NCI-H128 (cell line): ENCODE measurements around the gene PPFIA4.

Source experiments
- DNase-seq: peaks from one replicate; lab custom pipeline; 2025; ENCODE audit not compliant: unreplicated experiment; lab: John Stamatoyannopoulos, UW

PPFIA4 gene

DNA sequence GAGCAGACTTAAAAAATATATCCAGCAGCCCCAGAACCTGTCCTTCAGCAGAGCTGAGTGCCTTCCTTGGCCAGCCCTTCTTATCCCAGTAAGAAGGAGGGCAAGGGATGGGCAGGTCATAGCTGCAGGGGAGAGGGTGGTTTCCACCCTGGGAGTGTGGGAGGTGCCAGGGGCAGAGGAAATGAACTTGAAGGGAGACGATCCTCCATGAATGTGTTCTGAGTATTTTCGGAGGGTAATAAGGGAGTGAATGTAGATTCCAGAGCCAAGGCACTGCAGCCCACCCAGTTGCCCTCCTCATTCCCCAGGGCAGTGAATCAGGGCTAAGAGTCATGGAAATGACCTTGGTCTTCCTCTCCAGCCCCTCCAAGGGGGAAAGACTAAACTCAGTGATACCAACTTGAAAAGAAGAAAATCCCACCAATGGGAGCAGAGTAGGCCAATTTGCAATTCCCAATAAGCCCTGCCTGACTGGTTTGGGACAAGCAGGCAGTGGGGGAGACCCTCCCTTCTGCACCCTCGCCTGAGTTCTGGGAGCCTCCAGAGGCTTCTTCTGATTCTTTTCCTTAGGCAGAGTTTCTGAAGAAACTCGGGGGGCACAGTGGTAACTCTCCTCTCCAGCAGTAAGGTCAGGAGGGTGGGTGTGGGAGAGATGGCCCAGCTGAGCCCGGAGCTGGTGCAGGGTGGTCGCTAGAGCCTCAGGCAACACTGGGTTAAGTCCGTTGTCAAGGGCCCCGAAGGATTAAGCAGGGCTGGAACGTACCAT lies 55.4 kb downstream of the PPFIA4 start:
- DNase-seq: no peak

DNA sequence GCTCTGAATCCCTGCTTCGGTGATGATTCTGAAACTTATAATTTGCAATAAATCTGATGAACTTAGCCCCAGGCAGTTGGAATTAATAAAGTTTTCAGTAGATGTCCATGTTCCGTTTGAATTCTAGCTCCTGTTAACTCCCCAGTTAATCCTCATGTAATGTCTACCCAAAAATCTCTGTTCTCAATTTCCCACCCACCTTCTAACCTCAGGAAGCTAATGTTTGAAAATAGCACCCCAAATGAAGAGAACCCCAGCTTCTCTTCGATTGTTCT lies 55.9 kb downstream of the PPFIA4 start:
- DNase-seq: no peak

DNA sequence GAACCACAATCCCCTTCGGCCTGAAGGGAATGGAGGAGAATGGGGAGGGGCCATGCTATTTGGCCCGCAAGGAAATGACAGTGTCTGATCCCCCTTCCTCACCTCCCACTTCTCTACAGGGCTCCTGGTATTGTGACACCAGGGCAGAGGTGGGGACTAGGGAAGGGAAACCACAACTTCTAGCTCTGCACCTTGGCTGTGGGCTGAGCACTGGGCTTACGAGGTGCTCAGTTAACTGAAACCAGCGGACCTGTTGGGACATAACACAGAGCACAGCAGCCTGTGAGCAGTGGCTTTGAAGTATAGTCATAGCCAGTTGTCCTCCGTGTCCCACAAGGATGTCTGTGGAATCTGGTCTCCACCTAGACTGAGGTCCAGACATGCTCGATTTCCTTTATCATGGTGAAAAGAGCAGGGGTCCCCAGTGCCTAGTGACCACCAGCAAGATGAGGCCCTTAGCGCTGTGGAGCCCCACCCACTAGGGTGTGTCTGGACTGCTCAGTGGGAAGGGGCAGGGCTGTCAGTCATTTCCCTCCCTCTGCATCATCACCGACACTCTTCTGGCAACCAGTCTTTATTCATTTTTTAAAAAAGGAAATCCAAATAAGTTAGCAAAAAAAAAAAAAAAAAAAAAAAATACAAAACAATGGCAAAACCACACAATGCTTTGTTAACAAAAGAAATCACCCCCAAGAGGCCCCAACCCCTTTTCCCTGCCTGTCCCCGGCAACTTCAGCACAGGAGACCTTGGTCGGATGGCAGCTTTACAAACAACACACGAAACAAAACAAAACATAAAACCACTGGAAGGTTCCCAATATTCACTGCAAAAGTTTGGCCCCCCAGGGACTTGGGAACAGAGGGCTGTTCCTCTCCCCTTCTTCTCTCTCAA lies 56.5 kb downstream of the PPFIA4 start:
- no peak for DNase-seq

DNA sequence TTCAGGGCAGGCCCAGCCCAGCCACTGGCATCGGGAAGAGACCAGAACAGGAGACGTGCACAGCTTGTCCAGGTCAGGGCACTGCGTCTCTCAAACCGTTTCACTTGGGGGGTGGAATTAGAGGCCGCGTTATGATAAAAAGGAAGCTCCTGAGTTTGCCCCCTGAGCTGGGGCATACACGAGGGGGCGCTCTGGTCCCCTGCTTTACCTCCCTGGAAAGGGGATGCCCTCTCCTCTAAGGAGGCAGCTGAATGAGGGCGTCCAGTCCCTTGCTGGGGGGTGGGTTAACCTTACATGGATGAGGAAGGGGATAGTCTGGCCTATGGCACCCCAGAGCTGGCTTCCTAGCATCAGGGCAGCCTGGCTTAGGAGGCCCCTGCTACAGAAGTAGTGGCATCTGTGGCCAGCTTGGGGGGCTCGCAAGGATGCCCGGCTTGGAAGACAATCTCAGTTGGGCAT lies 57.2 kb downstream of the PPFIA4 start:
- no peak for DNase-seq

DNA sequence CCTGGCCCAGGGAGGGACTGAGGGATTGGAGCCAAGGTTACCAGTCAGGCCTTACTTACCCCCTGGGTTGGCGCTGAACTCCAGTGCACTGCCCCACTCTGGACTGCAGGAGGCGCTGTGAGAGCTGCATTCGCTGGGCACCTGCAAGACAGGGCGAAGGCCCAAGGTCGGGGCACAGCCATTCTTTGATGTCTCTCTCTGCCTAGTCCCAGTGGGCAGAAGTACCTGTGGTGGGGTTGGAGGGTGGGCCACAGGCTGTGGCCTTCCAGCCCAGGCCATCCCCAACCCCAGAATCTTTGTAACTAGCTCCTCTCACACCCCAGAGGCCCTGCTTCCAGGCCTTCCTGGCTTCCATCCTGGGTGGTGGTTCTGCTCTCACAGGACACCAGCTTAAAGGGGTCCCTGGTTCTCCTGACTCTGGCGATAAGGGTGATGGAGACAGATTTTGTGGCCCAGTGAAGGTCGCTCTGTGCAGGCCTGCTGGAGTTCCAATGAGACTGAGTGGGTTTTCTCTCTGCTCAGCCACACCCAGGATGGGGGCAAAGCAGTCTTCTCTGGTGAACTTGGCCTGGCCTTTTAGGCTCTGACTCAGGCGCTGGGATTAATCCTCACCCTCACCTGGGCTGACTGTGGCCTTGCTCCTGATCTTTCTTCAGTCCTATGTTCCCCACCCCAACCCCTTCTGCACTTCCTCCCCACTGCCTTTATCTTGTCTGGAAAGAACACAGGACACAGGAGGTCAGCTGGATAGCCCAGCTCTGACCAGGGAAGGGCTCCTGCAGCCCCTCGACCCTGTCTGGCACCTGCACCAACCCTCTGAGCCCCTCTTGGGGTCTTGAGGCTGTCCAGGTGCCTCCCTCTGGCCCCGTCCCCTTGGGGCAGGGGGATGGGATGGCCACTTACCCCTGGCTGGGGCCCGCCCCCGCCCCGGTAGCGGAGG lies 58.6 kb downstream of the PPFIA4 start:
- DNase-seq: no peak

DNA sequence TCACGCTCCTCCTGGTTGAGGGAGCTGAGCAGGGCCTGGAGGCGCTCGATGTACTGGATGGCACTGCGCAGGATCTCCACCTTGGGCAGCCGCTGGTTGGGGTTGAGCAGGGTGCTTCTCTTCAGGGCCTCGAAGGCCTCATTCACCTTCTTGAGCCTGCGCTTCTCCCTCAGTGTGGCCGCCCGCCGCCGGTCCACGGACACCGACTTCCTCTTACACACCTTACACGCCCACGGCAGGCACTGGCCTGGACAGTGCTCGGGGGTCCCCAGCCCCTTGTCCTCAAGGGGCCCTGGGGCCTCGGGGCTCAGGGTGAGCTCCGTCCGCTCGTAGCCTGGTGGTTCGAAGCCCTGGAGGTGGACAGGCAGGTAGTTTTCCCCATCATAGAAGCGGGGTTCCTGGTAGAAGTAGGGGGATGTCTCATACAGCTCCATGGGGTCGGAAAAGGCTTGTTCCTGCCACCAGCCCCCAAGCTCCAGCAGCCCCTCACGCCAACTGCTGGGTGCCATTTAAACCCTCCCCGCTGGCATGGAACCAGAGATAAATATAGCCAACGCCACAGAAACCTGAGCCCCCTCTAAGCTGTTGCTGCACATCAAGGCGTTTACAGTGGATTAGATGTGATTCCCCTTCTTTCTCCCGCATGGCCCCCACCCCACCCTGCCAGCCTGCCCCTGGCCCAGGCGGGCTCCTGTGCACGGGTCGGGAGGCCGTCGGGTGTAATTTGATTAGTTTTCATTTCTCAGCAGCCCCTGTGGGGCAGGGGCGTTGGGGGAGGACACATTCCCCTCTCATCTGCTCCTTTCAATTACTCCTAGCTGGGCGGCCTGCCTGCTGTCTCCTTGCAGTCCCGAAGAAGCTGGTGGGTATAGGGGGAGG lies 59.5 kb downstream of the PPFIA4 start, which contains the start of gene MYOG:
Gene MYOG, minus strand, starts transcription at position 485 of the 879 bp plus-strand sequence. Its CDS starts 51 bp downstream, at position 434.
- no peak for DNase-seq

DNA sequence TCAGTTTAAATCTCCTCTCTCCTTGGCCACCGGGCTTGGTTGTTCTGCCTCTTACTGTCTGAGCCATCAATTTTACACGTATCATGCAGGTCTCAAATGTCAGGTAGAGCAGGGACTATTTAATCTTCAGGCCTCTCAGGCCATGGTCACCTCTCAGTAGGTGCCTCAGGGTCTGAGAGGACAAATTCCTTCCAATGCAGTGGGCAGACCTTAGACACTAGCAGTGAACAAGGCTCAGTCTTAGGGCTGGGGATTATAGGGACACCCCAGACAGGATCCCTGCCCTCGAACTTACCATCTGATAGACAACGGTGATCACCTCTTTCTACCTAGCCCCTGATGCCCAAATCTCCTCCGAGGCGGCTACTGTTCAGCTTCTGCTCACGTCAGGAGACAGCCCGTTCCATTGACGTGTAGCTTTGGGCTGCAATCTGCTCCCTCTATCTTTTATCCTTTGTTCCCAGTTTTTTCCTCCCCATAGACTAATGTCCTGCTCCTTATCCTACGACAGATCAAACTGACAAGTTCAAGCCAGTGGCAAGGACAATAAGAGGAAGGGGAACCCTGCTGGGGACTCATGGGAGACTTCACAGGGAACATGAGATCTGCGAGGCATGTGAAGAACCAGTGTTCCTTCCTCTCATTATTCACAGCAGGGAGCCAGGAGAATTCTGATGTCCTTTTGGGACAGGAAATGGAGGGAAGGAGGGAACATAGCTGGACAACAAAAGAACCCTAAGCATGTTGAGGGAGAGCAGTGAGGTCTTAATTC lies 60.9 kb downstream of the PPFIA4 start:
- DNase-seq: no peak

DNA sequence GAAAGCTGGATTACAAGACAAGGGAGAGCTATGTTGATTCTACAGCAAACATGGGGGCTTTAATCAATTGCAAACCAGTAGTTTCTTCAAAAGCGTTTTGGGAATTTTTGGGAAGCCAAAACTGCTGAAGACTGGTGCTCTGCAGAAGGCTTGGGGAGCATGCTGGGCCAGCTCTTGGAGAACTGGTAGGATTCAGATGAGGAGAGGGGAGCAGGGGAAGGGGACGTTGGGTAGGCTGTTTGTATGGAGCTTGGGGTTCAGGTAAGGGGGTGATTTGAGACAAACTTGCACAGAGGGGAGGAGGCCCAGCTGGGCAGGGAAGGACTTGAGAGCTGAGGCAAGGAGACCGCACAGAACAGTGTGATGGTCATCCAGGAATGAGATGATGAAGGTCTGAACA lies 62.1 kb downstream of the PPFIA4 start:
- DNase-seq: no peak

DNA sequence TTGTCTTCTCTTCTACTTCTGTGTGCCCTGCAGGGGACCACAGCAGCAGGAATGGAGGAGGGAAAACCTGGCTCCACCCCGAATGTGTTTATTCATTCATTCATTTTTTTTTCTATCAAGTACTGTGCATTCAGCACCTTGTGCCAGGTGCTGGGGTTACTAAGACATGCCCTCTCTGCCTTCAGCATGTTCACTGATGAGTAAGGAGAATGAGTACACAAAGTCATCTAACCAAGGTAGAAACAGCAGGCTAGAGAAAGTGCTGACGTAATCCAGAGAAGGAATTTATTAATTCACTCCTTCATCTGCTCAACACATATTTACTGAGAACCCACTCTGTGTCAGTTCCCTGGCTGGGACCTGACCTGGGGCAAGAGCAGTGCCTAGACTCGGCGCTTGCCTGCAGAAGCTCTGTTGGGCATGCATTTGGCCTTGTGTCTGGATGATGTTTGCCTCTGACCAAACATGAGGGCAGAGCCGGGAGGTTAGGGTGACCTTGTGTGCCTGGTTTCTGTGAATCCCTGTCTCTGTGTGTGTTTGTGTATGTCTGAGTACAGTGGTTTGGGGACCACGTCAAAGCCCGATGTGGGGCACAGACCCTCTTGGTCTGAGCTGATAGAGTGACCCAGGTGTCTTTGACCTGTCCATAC lies 62.8 kb downstream of the PPFIA4 start:
- no peak for DNase-seq

DNA sequence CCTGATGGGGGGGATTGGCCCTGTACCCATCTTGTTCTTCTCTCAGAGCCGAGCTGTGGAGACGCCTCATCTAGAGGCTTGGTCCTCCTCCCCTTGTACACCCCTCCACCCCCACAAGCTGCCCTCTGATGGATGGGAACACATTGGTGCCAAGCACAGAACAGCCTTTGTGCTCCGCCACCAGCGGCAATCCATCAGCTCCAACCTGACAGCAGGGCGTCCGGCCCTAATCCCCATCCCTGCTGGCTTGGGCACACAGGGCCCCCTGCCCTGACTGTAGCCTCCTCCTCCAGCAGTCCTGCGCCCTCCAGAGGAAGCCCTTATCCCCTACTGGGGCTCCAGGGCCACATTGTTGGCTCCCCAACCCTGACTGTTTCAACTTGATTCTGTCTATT lies 63.4 kb downstream of the PPFIA4 start:
- no peak for DNase-seq

DNA sequence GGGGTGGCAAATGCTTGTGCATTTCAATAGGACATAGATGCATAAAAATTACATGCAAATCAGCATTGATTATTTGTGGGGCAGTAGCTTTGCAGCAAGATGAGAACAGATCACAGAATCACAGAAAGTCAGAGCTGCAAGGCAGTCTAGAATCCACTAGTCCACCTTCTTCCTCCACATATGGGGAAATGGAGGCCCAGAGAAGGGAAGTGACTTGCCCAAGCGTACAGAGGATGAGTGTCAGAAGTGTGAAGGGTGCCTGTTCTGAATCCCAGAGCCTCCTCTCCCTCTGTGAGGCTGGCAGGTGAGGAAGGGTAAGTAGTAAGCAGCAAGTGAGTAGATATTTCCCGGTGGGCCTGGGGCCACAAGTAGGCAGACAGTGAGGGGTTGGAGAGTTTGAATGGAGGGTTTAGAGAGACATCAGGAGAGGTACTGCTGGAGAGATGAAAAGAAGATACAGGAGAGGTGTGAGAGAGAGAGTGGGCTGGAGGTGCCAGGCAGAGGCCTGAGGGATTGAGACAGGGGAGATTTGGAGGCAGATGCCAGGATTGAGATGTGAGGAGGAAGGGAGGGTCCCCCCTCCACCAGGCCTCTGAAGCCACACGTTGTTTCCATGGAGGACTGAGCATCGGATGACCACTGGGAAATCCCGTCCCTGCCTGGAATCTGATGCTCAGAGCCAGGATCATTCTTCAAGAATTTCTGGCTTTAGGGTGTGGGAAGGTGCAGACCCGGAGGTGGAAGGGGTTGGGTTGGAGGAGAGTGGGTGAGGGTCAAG lies 64.3 kb downstream of the PPFIA4 start:
- no peak for DNase-seq

DNA sequence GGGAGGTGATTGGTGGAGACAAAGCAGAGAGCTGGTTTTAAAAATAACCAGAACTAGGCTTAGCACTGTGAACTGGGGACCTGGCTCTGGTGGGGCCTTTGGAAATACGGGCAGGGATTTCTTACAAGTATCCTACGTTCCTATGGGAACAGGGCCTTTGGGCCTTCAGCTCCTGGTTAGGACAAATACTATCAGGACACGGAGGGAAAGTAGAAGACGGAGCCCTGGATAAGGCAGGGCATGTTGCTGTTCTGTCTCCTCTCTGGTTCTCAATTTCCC lies 64.8 kb downstream of the PPFIA4 start:
- no peak for DNase-seq

DNA sequence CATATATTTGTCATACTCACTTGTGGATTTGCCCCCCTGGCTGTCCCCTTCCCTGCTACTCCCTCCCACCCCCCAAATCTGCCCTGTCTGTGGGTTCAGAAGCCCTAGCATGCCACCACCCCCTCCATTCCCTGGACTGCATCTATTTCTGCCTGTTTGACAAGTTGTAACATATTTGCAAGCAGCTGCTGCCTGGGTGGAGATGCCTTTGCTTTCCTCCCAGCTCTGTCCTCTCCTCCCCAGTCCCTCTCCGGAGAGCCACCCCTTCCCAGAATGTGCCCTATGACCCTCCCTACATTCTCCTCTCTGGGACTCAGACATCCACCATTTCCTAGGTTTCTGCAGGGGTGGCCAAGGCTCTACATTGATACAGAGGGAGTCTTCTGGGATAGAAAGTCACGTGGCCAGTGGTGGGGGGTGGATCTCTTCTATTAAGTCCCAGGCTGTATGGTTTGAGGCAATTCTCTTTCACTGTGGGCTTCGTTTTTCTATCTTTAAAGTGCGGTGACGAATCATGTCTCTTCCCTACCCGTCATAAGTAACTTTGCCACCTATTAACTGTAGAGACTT lies 65.6 kb downstream of the PPFIA4 start:
- no peak for DNase-seq

DNA sequence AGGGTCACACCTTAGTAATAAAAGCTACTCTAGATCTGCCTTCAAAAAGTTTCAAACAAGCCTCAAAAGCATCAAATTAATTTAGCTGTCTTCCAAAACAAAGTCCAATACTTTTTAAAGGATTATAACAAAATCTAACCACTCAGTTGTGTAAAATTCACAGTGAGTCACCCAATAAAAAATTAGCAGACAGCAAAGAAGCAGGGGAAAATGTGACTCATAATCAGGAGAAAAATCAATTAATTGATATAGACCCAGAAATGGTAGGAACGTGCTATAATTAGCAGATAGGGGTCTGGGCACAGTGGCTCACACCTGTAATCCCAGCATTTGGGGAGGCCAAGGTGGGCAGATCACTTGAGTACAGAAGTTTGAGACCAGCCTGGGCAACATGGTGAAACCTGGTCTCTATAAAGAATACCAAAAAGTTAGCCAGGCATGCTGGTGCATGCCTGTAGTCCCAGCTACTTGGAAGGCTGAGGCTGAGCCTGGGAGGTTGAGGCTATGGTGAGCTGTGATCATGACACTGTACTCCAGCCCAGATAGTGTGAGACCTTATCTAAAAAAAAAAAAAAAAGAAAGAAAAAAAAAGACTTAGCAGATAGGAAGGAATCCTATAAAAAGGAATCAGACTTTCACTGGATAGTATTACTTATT lies 67.6 kb downstream of the PPFIA4 start:
- DNase-seq: no peak

DNA sequence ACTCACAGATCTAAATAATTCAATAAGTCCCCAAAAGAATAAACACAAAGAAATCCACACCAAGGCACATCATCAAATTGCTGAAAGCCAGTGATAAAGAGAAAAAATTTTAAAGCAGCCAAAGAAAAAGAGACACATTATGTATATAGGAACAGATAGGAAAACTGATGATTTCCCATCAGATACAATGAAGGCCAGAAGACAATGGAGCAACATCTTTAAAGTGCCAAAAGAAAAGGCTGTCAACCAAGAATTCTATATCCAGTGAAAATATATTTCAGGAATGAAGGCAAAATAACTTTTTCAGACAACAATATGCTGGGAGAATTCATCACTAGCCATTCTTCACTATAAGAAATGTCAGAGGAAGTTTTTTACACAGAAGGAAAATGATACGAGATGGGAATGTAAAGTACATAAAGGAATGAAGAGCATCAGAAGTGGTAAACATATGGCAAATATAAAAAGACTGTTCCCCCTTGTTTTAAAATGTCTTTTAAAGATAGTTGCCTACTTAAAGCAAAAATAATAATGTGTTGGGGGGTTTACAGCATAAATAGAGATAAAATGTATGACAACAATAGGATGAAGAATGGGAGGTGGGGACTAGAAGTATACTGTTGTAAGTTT lies 68.9 kb downstream of the PPFIA4 start:
- no peak for DNase-seq

DNA sequence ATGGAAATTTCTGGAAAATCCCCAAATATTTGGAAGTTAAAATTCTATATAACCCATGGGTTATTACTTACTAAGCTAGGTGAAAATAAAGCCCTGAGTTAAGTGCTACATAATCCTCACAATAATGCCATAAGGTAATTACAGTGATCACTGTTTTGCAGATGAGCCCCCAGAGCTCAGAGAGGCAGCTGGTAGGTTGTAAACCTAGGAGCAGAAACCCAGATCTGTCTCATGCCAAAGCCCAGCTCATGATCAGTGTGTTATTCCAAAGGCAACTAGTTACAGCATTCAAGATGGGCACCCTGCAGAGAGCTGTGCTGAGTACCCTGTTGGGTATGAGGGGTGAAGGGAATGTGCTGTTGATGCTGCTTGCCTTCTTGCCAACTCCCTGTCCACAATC lies 70.3 kb downstream of the PPFIA4 start:
- no peak for DNase-seq

DNA sequence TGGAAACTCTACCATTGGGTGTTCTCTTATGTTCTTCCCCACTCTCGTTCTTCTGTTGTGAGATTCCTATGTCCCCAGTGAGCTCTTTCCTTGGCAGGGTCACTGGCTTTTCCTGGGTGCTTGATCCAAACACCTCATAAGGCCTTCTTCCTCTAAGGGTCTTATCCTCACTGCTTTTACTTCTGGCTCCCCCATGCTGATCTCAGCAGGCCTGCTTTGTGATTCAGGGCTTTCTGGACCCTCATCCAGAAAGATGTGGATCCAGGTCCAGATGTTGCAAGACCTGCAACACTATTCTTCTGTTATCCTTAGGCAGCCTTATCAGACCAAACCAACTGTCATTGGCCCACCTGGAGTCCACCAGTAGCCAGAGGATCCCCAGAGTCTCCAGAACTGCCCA lies 70.7 kb downstream of the PPFIA4 start:
- no peak for DNase-seq
